ACC112 (cell line): ENCODE results near the gene SSU72.
"Not testable (repeated sequence)": the region's sequence is repeated elsewhere in the genome, so short reads cannot be mapped to it uniquely, and the experiment has no call there.

Source experiments
- H2AFZ ChIP-seq: fragments of 200-600 bp; sonication (generic); one replicate; pipeline ENCODE4 v1.6.0; 2017; ENCODE audit warnings: antibody characterized with exemption, low read length; ENCODE audit not compliant: unreplicated experiment
- H3K27ac ChIP-seq: fragments of 200-600 bp; sonication (generic); 2 replicates; pipeline ENCODE4 v1.5.1; 2014; ENCODE audit warnings: low read depth, mild to moderate bottlenecking, antibody characterized with exemption, low read length, moderate library complexity
- H3K27me3 ChIP-seq: fragments of 200-600 bp; sonication (generic); 2 replicates; pipeline ENCODE4 v1.6.1; 2014; ENCODE audit warnings: mild to moderate bottlenecking, antibody characterized with exemption, low read length, moderate library complexity, mixed read lengths; ENCODE audit not compliant: insufficient read depth
- H3K36me3 ChIP-seq: fragments of 200-600 bp; sonication (generic); 2 replicates; pipeline ENCODE4 v1.6.1; 2016; ENCODE audit warnings: mild to moderate bottlenecking, antibody characterized with exemption, low read length, moderate library complexity, mixed read lengths; ENCODE audit not compliant: insufficient read depth
- H3K4me1 ChIP-seq: fragments of 200-600 bp; sonication (generic); one replicate; pipeline ENCODE4 v1.6.1; 2016; ENCODE audit warnings: low read length, mixed read lengths; ENCODE audit not compliant: insufficient read depth, unreplicated experiment, control insufficient read depth
- H3K4me3 ChIP-seq: fragments of 200-600 bp; sonication (generic); 2 replicates; pipeline ENCODE4 v1.5.1; 2014; ENCODE audit warnings: mild to moderate bottlenecking, low read depth, low read length
- H3K79me2 ChIP-seq: fragments of 200-600 bp; sonication (generic); one replicate; pipeline ENCODE4 v1.6.0; 2016; ENCODE audit warnings: low read length; ENCODE audit not compliant: control insufficient read depth, unreplicated experiment, insufficient read depth

The SSU72 gene

GRCh38 chr1:1533894-1534291 is 40.8 kb downstream of the SSU72 start:
- not testable (repeated sequence) for H3K4me1 ChIP-seq, H3K27me3 ChIP-seq, H2AFZ ChIP-seq, H3K4me3 ChIP-seq, H3K27ac ChIP-seq
- Histone ChIP-seq H3K79me2 (peaks cover 14% of the 10 kb centered on the region), H3K36me3 (peaks cover 19% of the 10 kb centered on the region)

GRCh38 chr1:1533176-1533893 is 41.3 kb downstream of the SSU72 start:
- not testable (repeated sequence) for H3K4me3 ChIP-seq, H2AFZ ChIP-seq, H3K4me1 ChIP-seq, H3K27me3 ChIP-seq, H3K27ac ChIP-seq, H3K79me2 ChIP-seq
- peaks cover 23% of the 10 kb centered on the region for H3K36me3 ChIP-seq

DNA sequence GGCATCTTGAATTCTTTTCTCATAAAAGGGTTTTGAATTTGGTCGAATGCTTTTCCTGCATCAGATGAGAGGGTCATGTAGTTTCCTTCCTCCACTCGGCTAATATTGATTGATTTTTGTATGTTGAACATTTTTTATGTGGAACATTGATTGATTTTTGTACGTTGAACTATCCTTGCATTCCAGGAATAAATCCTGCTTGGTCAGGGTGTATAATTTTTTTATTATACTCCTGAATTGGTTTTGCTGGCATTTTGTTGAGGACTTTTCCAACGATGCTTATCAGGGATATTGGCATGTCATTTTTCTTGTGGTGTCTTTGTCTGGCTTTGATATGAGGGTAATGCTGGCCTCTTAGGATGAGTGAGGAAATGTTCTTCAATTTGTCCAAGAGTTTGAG is 42.7 kb downstream of the SSU72 start:
- H3K27me3 ChIP-seq, result no peaks in the 10 kb centered on the region
- H3K4me1 ChIP-seq, result no peaks in the 10 kb centered on the region
- no peak overlapping the region for H3K27ac ChIP-seq
- H3K79me2 ChIP-seq, result no peaks in the 10 kb centered on the region
- H2AFZ ChIP-seq, result no peak overlapping the region
- H3K4me3 ChIP-seq, result no peak overlapping the region
- H3K36me3 ChIP-seq, result peaks cover 23% of the 10 kb centered on the region

DNA sequence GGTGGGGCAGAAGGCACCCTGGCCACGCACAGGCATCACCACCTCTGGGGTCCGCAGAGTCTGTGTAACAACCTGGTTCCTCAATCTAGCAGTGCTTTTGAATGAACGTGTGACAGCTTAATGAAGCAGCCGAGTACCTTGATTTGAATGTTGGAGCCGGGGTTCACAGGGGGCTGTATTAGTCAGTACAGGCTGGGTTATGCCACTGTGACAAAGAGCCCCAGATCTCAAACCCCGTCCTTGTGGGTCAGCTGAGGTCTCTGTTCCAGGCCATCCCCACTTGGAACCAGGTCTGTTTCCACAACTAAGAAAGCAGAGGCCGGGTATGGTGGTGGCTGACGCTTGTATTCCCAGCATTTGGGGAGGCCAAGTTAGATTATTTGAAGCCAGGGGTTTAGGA is 44.7 kb downstream of the SSU72 start:
- no peak overlapping the region for H3K27ac ChIP-seq
- peaks cover 23% of the 10 kb centered on the region for H3K36me3 ChIP-seq
- H3K27me3 ChIP-seq, result no peaks in the 10 kb centered on the region
- H2AFZ ChIP-seq, result no peak overlapping the region
- H3K79me2 ChIP-seq, result no peaks in the 10 kb centered on the region
- H3K4me3 ChIP-seq, result no peak overlapping the region
- H3K4me1 ChIP-seq, result no peaks in the 10 kb centered on the region

DNA sequence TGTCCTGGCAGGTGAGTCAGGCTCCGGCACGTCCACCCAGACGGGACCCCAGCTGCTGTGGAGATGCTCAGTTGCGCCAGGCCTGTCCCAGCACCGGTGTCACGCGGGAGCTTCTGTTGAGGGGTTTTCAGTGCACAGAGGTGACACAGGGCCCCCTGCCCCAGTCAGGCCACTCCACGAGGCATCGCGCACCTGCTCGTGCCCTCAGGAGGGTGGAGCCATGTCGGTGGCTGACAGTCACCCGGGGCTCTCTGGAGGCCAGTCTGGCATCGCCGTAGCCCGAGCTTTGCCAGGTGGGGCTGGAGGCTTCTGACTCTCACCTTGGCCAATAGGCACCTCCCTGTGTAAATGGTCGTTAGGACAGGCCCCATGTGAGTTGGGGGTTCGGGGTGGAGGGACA is 45.3 kb downstream of the SSU72 start:
- Histone ChIP-seq H2AFZ (no peak overlapping the region), H3K4me3 (no peak overlapping the region), H3K27me3 (no peaks in the 10 kb centered on the region), H3K79me2 (no peaks in the 10 kb centered on the region), H3K27ac (no peak overlapping the region), H3K36me3 (peaks cover 23% of the 10 kb centered on the region), H3K4me1 (no peaks in the 10 kb centered on the region)

GRCh38 chr1:1528301-1529267 is 46.1 kb downstream of the SSU72 start:
- no peaks in the 10 kb centered on the region for H3K27me3 ChIP-seq
- peaks cover 23% of the 10 kb centered on the region for H3K36me3 ChIP-seq
- H2AFZ ChIP-seq, result no peak overlapping the region
- no peak overlapping the region for H3K27ac ChIP-seq
- H3K4me3 ChIP-seq, result no peak overlapping the region
- H3K4me1 ChIP-seq, result no peaks in the 10 kb centered on the region
- H3K79me2 ChIP-seq, result no peaks in the 10 kb centered on the region

DNA sequence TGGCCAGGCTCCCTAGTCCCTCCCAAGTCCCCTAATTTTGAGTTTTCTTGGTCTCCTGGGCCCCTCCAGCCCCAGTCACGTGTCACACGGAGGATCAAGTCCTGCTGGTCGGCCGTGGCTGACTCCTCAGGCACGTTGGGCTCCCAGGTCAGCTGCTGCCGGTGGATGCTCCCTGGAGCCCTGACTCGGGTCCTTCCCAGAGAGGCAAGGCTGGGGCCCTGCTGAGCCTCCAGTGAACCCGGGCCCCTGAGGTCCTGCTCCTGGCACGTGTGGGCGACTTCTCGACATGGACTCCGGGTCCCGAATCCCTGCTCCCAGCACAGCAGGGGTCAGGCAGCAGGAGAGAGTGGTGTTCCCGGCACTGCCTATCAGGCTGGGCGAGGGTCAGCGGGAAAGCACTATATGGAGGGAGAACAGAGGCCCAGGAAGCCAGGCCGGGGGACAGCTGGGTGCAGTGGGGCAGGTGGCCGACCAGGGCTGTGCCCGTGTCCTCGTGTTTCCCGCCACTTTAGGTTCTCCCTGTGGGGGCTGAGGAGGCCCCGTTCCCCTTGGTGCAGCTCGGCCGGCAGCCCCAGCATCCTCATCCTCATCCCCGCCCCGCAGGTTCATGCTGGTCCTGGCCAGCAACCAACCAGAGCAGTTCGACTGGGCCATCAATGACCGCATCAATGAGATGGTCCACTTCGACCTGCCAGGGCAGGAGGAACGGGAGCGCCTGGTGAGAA is 47.4 kb downstream of the SSU72 start:
- no peak overlapping the region for H3K4me3 ChIP-seq
- H3K36me3 ChIP-seq, result peaks cover 19% of the 10 kb centered on the region
- H3K4me1 ChIP-seq, result no peaks in the 10 kb centered on the region
- H2AFZ ChIP-seq, result no peak overlapping the region
- H3K27ac ChIP-seq, result no peak overlapping the region
- no peaks in the 10 kb centered on the region for H3K27me3 ChIP-seq
- H3K79me2 ChIP-seq, result no peaks in the 10 kb centered on the region

- not testable (repeated sequence) for H3K27ac ChIP-seq, H3K27me3 ChIP-seq, H3K4me1 ChIP-seq, H2AFZ ChIP-seq, H3K4me3 ChIP-seq, H3K79me2 ChIP-seq
- H3K36me3 ChIP-seq, result peaks cover 22% of the 10 kb centered on the region
Observed at GRCh38 chr1:1526476-1526875, 48.2 kb downstream of the SSU72 start.

- peaks cover 21% of the 10 kb centered on the region for H3K36me3 ChIP-seq
- not testable (repeated sequence) for H3K4me1 ChIP-seq, H3K27ac ChIP-seq, H2AFZ ChIP-seq, H3K4me3 ChIP-seq, H3K27me3 ChIP-seq, H3K79me2 ChIP-seq
Observed at GRCh38 chr1:1524750-1525383, 49.8 kb downstream of the SSU72 start.

GRCh38 chr1:1523651-1524050 is 51.0 kb downstream of the SSU72 start:
- H3K27me3 ChIP-seq, H3K27ac ChIP-seq, H3K4me3 ChIP-seq, H2AFZ ChIP-seq, H3K79me2 ChIP-seq, H3K4me1 ChIP-seq: not testable (repeated sequence)
- H3K36me3 ChIP-seq, result peaks cover 10% of the 10 kb centered on the region; the same call in 1 of the 2 replicates
